SK-N-SH treated with all-trans-retinoic acid at 6 μM for 48 hours (cell line): ENCODE results near the gene CTXN1.

Source experiments
- ARNTL ChIP-seq: fragments of 450-650 bp; formaldehyde crosslinking; IDR thresholded peaks from 2 replicates; pipeline ENCODE4 v1.5.0; 2020; ENCODE audit warnings: low read depth, mild to moderate bottlenecking, moderate library complexity, borderline replicate concordance
- PPARA ChIP-seq: fragments of 250-450 bp; sonication (Bioruptor Pico); IDR thresholded peaks from 2 replicates; pipeline ENCODE4 v1.5.0; 2020; ENCODE audit warnings: mild to moderate bottlenecking, borderline replicate concordance
- SNAI2 ChIP-seq: fragments of 250-450 bp; sonication (Bioruptor Pico); IDR thresholded peaks from 2 replicates; pipeline ENCODE4 v1.5.0; 2020; ENCODE audit warnings: mild to moderate bottlenecking, moderate library complexity
- TCF4 ChIP-seq: fragments of 250-450 bp; sonication (Bioruptor Pico); IDR thresholded peaks from 2 replicates; pipeline ENCODE4 v1.8.0; 2021; ENCODE audit warnings: mild to moderate bottlenecking, moderate library complexity, borderline replicate concordance
- TOX ChIP-seq: fragments of 250-450 bp; sonication (Bioruptor Pico); IDR thresholded peaks from 2 replicates; pipeline ENCODE4 v1.8.0; 2021; ENCODE audit warnings: mild to moderate bottlenecking, moderate library complexity, borderline replicate concordance
- ZFP30 ChIP-seq: fragments of 450-650 bp; formaldehyde crosslinking; IDR thresholded peaks from 2 replicates; pipeline ENCODE4 v1.5.0; 2022; ENCODE audit warnings: mild to moderate bottlenecking, moderate library complexity
- ZNF565 ChIP-seq: fragments of 450-650 bp; formaldehyde crosslinking; conservative IDR thresholded peaks from 2 replicates; pipeline ENCODE4 v1.5.0; 2020; ENCODE audit warnings: low read depth, mild to moderate bottlenecking, moderate library complexity
- ZNF70 ChIP-seq: fragments of 450-650 bp; formaldehyde crosslinking; IDR thresholded peaks from 2 replicates; pipeline ENCODE4 v1.5.0; 2020; ENCODE audit warnings: mild to moderate bottlenecking, moderate library complexity
- ZNF8 ChIP-seq: fragments of 450-650 bp; formaldehyde crosslinking; IDR thresholded peaks from 2 replicates; pipeline ENCODE4 v1.5.0; 2020; ENCODE audit warnings: mild to moderate bottlenecking, moderate library complexity
- TF ChIP-seq, protein P1 (sequence below): fragments of 250-450 bp; sonication (Bioruptor Pico); IDR thresholded peaks from 2 replicates; pipeline ENCODE4 v1.8.0; 2020; ENCODE audit warnings: mild to moderate bottlenecking, moderate library complexity, borderline replicate concordance
- TF ChIP-seq, protein P2 (sequence below): fragments of 250-450 bp; sonication (Bioruptor Pico); IDR thresholded peaks from 2 replicates; pipeline ENCODE4 v1.5.0; 2020; ENCODE audit warnings: mild to moderate bottlenecking, moderate library complexity

DNA sequence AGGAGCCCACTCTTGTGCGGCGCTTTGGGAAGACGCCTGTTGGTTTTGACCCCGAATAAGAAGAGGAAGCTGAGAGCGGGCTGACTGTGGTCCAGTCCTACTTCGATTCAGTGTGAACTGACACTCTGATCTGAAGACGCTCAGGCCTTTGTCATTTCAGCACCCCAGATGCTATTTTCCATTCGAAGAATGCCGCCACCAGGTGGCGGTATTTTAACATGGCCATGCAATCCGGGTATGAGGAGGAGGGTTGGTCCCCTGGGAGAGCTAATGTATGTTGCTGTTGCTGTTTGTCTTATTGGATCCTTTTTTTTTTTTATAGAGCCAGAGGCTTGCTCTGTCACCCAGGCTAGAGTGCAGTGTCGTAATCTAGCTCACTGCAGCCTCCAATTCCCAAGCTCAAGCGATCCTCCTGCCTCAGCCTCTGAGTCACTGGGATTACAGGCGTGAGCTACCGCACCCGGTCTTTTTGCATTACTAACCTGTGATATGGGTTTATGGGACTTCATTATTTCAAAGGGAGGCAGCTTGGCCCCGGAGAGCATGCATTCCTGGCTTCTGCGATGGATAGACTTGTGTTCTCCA is 18.3 kb upstream of the CTXN1 start:
- no peak for TF ChIP-seq ZNF565
- TF ChIP-seq, protein P1, sequence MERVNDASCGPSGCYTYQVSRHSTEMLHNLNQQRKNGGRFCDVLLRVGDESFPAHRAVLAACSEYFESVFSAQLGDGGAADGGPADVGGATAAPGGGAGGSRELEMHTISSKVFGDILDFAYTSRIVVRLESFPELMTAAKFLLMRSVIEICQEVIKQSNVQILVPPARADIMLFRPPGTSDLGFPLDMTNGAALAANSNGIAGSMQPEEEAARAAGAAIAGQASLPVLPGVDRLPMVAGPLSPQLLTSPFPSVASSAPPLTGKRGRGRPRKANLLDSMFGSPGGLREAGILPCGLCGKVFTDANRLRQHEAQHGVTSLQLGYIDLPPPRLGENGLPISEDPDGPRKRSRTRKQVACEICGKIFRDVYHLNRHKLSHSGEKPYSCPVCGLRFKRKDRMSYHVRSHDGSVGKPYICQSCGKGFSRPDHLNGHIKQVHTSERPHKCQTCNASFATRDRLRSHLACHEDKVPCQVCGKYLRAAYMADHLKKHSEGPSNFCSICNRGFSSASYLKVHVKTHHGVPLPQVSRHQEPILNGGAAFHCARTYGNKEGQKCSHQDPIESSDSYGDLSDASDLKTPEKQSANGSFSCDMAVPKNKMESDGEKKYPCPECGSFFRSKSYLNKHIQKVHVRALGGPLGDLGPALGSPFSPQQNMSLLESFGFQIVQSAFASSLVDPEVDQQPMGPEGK (CRISPR knock-in tag): no peak
- TF ChIP-seq TCF4 (CRISPR knock-in tag): no peak
- TF ChIP-seq, protein P2, sequence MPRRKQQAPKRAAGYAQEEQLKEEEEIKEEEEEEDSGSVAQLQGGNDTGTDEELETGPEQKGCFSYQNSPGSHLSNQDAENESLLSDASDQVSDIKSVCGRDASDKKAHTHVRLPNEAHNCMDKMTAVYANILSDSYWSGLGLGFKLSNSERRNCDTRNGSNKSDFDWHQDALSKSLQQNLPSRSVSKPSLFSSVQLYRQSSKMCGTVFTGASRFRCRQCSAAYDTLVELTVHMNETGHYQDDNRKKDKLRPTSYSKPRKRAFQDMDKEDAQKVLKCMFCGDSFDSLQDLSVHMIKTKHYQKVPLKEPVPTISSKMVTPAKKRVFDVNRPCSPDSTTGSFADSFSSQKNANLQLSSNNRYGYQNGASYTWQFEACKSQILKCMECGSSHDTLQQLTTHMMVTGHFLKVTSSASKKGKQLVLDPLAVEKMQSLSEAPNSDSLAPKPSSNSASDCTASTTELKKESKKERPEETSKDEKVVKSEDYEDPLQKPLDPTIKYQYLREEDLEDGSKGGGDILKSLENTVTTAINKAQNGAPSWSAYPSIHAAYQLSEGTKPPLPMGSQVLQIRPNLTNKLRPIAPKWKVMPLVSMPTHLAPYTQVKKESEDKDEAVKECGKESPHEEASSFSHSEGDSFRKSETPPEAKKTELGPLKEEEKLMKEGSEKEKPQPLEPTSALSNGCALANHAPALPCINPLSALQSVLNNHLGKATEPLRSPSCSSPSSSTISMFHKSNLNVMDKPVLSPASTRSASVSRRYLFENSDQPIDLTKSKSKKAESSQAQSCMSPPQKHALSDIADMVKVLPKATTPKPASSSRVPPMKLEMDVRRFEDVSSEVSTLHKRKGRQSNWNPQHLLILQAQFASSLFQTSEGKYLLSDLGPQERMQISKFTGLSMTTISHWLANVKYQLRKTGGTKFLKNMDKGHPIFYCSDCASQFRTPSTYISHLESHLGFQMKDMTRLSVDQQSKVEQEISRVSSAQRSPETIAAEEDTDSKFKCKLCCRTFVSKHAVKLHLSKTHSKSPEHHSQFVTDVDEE (CRISPR knock-in tag): no peak
- TF ChIP-seq ZNF70 (CRISPR knock-in tag): no peak
- no peak for TF ChIP-seq PPARA (CRISPR knock-in tag)
- TF ChIP-seq ZFP30 (CRISPR knock-in tag): no peak
- no peak for TF ChIP-seq SNAI2
- TF ChIP-seq TOX (CRISPR knock-in tag): no peak
- TF ChIP-seq ZNF8 (CRISPR knock-in tag): no peak
- TF ChIP-seq ARNTL (CRISPR knock-in tag): no peak
